C4-2B (cell line): Measurements from ENCODE around the gene GLI3.

Experiments
- H3K27ac ChIP-seq: fragments of 450-650 bp; 2 replicates; pipeline ENCODE4 v1.5.1; 2017
- ZFX ChIP-seq: fragments of 450-650 bp; IDR thresholded peaks from 2 replicates; pipeline ENCODE4 v1.6.1; 2017
- TF ChIP-seq, protein P1 (sequence below): fragments of 450-650 bp; conservative IDR thresholded peaks from 2 replicates; pipeline ENCODE4 v1.5.1; 2017; ENCODE audit warnings: mild to moderate bottlenecking

Gene GLI3

DNA sequence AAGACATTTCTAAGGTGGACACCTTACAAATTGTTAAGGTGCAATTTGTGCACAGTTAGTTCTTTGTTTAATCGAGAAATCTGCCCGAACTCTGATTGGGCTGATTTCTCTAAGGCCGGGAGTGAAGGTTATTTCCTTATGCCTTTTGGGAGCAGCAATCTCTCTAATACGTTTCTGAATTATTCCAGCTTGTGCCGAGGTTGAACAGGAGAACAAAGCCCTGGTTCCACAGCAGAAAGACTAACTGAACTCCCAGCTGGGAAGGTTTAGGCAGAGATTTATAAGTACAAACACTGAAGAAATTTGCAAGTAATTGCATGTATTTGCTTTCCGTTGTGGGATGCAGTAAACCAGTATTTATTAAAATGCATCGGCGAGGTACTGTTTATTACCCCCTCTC, 116.8 kb downstream of the GLI3 start:
- TF ChIP-seq, protein P1, sequence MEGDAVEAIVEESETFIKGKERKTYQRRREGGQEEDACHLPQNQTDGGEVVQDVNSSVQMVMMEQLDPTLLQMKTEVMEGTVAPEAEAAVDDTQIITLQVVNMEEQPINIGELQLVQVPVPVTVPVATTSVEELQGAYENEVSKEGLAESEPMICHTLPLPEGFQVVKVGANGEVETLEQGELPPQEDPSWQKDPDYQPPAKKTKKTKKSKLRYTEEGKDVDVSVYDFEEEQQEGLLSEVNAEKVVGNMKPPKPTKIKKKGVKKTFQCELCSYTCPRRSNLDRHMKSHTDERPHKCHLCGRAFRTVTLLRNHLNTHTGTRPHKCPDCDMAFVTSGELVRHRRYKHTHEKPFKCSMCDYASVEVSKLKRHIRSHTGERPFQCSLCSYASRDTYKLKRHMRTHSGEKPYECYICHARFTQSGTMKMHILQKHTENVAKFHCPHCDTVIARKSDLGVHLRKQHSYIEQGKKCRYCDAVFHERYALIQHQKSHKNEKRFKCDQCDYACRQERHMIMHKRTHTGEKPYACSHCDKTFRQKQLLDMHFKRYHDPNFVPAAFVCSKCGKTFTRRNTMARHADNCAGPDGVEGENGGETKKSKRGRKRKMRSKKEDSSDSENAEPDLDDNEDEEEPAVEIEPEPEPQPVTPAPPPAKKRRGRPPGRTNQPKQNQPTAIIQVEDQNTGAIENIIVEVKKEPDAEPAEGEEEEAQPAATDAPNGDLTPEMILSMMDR: no peak
- no peak for TF ChIP-seq ZFX
- H3K27ac ChIP-seq: no peak overlapping the region

DNA sequence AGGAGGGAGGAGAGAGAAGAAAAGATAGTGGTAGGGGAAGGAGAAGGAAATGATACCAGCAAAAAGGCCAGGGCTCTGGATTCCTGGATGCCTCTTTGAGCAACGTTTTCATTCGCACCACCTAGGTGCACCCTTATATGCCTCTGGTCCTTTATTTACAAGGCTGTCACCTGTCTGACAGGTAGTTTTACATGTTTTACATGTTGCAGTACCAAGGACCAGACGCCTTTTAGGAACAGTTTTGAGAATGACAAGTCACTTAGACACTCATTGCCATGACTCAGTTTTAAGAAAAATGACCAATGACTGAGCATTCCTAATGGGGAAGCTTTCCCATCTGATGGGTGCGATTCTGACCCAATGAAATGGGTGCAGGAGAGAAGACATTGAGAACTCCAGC, 119.8 kb downstream of the GLI3 start:
- no peak for TF ChIP-seq ZFX
- TF ChIP-seq, protein P1: no peak
- no peak overlapping the region for H3K27ac ChIP-seq

DNA sequence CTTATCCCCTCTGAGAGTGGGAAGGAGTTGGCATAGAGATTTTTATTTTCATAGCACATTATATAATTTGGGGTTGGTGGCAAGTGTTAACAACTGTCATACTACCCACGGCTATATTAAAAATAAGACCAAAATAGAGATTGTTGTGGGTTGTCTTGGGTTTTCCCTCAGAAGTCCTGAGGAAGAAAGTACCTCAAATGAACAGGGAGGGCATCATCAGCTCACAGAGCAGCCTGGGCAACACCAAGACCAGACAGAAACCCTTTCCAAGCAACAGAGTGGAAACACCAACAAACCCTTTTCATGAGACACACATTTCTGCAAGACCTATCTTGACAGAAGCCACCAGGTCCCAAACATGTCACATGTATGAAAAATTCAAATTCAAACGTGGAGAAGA, 121.2 kb downstream of the GLI3 start:
- TF ChIP-seq ZFX: no peak
- TF ChIP-seq, protein P1: no peak
- no peak overlapping the region for H3K27ac ChIP-seq

DNA sequence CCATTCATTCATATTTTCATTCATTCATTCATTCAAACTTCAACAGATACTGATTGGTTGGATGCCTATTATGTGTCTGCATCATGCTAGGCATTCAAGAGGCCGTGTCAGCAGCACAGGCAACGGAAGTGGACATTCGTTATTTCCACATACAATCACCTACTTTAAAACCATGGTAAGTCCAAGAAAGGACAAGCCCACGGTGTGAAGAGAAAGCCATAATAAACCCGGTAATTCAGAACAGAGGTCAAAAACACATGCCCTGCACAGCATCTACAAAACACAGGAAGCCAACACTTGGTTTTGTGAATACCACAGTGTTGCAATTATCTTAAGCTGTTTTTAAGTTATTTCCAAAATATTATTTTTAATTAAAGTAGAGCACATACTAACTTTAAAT, 126.7 kb downstream of the GLI3 start:
- TF ChIP-seq ZFX: no peak
- TF ChIP-seq, protein P1: no peak
- no peak overlapping the region for H3K27ac ChIP-seq

DNA sequence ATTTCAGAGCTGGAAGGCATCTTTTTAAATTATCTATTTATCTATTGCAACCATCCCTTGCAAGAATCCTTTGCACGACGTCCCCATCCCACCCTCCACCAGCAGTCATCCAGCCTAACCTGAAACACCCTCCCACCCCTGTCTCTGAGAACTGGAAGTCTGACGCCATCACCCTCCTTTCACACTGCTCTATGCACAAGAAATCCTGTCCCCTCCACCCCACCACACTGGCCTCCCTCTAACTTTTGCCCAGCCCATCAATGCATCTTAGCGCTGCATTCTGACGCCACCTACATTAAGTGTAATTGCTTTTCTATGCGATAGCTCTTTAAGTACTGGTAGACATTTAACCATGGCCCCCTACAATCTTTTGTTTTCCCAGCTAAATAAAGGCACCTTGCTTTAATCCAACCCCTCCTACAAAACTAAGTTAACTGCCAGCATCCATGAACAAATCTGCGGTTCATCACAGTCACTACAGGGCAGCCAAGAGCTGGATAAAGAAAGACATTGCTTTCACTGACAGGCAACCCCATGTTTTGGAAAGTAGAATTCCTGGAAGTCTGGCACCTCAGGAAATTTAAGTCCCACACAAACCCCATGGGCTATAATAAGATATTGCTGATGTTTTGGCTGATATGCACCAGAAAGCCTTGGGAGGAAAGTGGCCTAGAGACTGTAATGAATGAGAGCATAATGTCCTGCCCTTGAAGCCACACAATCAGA, 128.0 kb downstream of the GLI3 start:
- H3K27ac ChIP-seq: no peak overlapping the region
- TF ChIP-seq, protein P1: no peak
- no peak for TF ChIP-seq ZFX

DNA sequence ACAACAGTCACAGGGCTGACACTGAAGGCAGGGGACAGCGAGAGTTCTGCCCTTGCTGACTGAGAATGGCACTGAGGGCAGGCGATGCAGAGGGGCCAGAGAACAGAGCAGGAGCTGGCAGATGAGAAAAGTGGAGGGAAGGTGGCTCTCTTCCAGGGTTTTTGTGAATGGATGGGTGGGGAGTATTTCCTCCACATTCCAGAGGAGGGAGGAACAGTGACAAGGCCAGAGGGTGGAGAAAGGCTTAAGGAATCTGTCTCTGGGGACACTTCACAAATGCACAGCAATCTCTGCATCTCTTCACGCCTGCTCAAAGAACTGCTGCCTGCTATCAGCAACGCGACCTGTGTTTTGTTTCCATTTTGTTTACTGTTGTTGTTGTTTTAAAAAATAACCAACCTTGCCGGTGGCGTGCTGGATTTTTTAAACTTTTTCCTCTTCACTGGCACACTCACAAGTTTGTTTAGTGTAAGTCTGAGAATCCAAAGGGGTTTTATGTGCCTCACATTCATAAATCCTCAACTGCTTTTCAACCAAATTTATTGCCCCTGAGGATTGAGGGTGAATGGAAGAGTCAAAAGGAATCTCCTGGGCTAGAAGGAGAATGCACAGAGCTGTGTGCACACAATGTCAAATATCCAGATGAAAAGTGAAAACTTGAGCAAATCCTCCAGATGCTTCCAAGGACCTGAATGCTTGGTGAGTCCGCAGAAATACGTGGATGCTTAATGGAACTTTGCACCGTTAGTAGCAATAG, 129.3 kb downstream of the GLI3 start:
- TF ChIP-seq, protein P1: no peak
- no peak for TF ChIP-seq ZFX
- H3K27ac ChIP-seq: no peak overlapping the region

DNA sequence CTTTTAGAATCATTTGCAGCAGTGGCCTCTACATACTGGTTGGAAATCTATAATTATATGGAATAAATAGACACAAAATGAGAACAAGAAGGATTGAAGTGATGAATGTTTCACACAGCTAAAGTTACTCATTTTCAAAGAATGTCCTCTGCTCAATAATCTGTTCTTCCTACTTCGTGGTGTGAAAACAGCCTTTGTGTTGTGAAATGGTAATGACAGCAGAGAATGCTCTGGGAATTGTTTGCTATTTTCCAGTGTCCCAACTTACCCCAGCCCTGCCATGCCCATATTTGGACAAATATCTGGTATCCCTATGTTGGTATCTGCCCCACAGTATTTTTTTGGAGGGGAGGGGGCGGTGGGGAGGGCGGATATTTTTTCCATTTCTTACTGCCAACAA, 130.4 kb downstream of the GLI3 start:
- no peak for TF ChIP-seq ZFX
- TF ChIP-seq, protein P1: no peak
- no peak overlapping the region for H3K27ac ChIP-seq
